Measurements from ENCODE around the gene RPS6KB2.
A peak's percentile ranks its signal among the peaks of the same experiment; 100 is the strongest.

RPS6KB2 gene

GRCh38 chr11:67428052-67429001 is at the start of gene RPS6KB2:
Gene RPS6KB2 (plus strand): TSS chr11:67428494. CDS start chr11:67428546, 52 bp downstream.
- peak; percentile 97 for DNase-seq (ENCODE audit: low spot score)

- no peak for DNase-seq (ENCODE audit: low spot score)
These were observed 49.8 kb upstream of the RPS6KB2 start for GRCh38 chr11:67378544-67378943.

- no peak for DNase-seq (ENCODE audit: low spot score)
These were observed 48.9 kb upstream of the RPS6KB2 start for GRCh38 chr11:67379061-67380058.

- DNase-seq (ENCODE audit: low spot score), result no peak
These were observed 46.9 kb upstream of the RPS6KB2 start for GRCh38 chr11:67381244-67381972.

- DNase-seq (ENCODE audit: low spot score), result peak; percentile 66
These were observed 45.8 kb upstream of the RPS6KB2 start for GRCh38 chr11:67382276-67383136.

- no peak for DNase-seq (ENCODE audit: low spot score)
These were observed 43.4 kb upstream of the RPS6KB2 start for GRCh38 chr11:67384851-67385366.

GRCh38 chr11:67387069-67387468 is 41.2 kb upstream of the RPS6KB2 start:
- no peak for DNase-seq (ENCODE audit: low spot score)

- DNase-seq (ENCODE audit: low spot score), result no peak
These were observed 40.8 kb upstream of the RPS6KB2 start for GRCh38 chr11:67387518-67387917.

GRCh38 chr11:67389477-67389876 is 38.8 kb upstream of the RPS6KB2 start:
- no peak for DNase-seq (ENCODE audit: low spot score)

GRCh38 chr11:67390947-67391303 is 37.4 kb upstream of the RPS6KB2 start:
- no peak for DNase-seq (ENCODE audit: low spot score)

GRCh38 chr11:67391304-67392182 is 36.8 kb upstream of the RPS6KB2 start, which contains the start of gene RAD9A:
Gene RAD9A (plus strand): TSS chr11:67391986. CDS start chr11:67392045, 59 bp downstream.
- DNase-seq (ENCODE audit: low spot score), result peak; percentile 94

- no peak for DNase-seq (ENCODE audit: low spot score)
These were observed 36.0 kb upstream of the RPS6KB2 start for GRCh38 chr11:67392183-67392715.

- no peak for DNase-seq (ENCODE audit: low spot score)
These were observed 34.9 kb upstream of the RPS6KB2 start for GRCh38 chr11:67393437-67393836.

GRCh38 chr11:67393990-67394389 is 34.3 kb upstream of the RPS6KB2 start:
- DNase-seq (ENCODE audit: low spot score), result no peak

- DNase-seq (ENCODE audit: low spot score), result no peak
These were observed 32.6 kb upstream of the RPS6KB2 start for GRCh38 chr11:67395555-67396258.

- no peak for DNase-seq (ENCODE audit: low spot score)
These were observed 32.1 kb upstream of the RPS6KB2 start for GRCh38 chr11:67396259-67396581.

- no peak for DNase-seq (ENCODE audit: low spot score)
These were observed 31.5 kb upstream of the RPS6KB2 start for GRCh38 chr11:67396587-67397389.

- DNase-seq (ENCODE audit: low spot score), result no peak
These were observed 30.8 kb upstream of the RPS6KB2 start for GRCh38 chr11:67397536-67397935.
